Measurements from ENCODE around the gene KRTAP22-2. TPM values are rescaled to one million over a fixed set of nuclear protein-coding genes. Genes with fewer than 3 reads are reported as not detected.

The KRTAP22-2 gene
- total and polyA plus RNA-seq, 10 donors = not detected

GRCh38 chr21:30567617-30568016 is 22.6 kb downstream of the KRTAP22-2 start:
- H3K27me3 ChIP-seq (replicated peaks in 1 of 7) = no peaks in the 10 kb centered on the region
- H3K36me3 ChIP-seq = no peaks in the 10 kb centered on the region
- TF ChIP-seq POLR2AphosphoS5 (IDR thresholded peaks at IDR 0.05) (no peak), POLR2A (IDR thresholded peaks at IDR 0.05) (no peak)
- TF ChIP-seq, protein P1, sequence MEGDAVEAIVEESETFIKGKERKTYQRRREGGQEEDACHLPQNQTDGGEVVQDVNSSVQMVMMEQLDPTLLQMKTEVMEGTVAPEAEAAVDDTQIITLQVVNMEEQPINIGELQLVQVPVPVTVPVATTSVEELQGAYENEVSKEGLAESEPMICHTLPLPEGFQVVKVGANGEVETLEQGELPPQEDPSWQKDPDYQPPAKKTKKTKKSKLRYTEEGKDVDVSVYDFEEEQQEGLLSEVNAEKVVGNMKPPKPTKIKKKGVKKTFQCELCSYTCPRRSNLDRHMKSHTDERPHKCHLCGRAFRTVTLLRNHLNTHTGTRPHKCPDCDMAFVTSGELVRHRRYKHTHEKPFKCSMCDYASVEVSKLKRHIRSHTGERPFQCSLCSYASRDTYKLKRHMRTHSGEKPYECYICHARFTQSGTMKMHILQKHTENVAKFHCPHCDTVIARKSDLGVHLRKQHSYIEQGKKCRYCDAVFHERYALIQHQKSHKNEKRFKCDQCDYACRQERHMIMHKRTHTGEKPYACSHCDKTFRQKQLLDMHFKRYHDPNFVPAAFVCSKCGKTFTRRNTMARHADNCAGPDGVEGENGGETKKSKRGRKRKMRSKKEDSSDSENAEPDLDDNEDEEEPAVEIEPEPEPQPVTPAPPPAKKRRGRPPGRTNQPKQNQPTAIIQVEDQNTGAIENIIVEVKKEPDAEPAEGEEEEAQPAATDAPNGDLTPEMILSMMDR (IDR thresholded peaks at IDR 0.05 in 8 of 11, conservative IDR thresholded peaks at IDR 0.05 in 3 of 11) = no peak
- intact Hi-C loops (cut with DNase I; ENCODE audit: low total_unique reads) = no loop called here
- no peaks in the 10 kb centered on the region for H3K9me3 ChIP-seq
- H3K4me1 ChIP-seq = no peaks in the 10 kb centered on the region
- no peak overlapping the region for H3K4me3 ChIP-seq
- DNase-seq = no peak
- no peak overlapping the region for H3K27ac ChIP-seq

DNA sequence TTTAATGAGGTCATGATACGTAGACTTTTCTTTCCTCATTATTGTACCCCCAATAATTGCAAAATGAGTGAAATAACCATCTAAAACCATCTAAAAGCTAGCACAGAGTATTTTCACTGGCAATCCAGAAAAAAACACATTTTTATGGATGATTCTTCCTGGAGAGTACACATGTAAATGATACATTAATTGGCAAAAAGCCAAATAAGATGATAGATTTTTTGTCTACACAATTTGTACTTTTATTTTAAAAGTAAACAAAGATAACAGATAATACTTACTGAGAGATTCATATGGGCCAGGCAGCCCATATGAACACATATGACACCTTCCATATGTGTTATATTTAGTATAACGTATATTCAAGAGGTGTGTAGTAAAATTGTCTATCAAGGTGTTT is 26.6 kb downstream of the KRTAP22-2 start:
- intact Hi-C loops (cut with DNase I; ENCODE audit: low total_unique reads) = no loop called here
- TF ChIP-seq POLR2A (IDR thresholded peaks at IDR 0.05) = no peak

GRCh38 chr21:30563072-30563471 is 27.1 kb downstream of the KRTAP22-2 start:
- no peaks in the 10 kb centered on the region for H3K4me1 ChIP-seq
- H3K27ac ChIP-seq = no peak overlapping the region
- no peaks in the 10 kb centered on the region for H3K36me3 ChIP-seq
- TF ChIP-seq POLR2AphosphoS5 (IDR thresholded peaks at IDR 0.05) (no peak), POLR2A (IDR thresholded peaks at IDR 0.05) (no peak)
- H3K27me3 ChIP-seq (replicated peaks in 1 of 7) = no peaks in the 10 kb centered on the region
- no peak for DNase-seq
- intact Hi-C loops (cut with DNase I; ENCODE audit: low total_unique reads) = no loop called here
- H3K9me3 ChIP-seq = no peaks in the 10 kb centered on the region
- WGBS, 5 donors = 56 to 88% (median 73%) methylated on average over 6 of the region's 6 CpGs
- H3K4me3 ChIP-seq = no peak overlapping the region

More for the DNA sequence above, 26.6 kb downstream of the KRTAP22-2 start:
- H3K9me3 ChIP-seq = no peaks in the 10 kb centered on the region
- DNase-seq = no peak
- no peak overlapping the region for H3K4me3 ChIP-seq
- no peaks in the 10 kb centered on the region for H3K4me1 ChIP-seq
- no peaks in the 10 kb centered on the region for H3K27me3 ChIP-seq (replicated peaks in 1 of 7)
- H3K27ac ChIP-seq = no peak overlapping the region
- 82 to 95% (median 90%) methylated on average over 2 of the region's 2 CpGs for WGBS, 5 donors
- H3K36me3 ChIP-seq = no peaks in the 10 kb centered on the region

DNA sequence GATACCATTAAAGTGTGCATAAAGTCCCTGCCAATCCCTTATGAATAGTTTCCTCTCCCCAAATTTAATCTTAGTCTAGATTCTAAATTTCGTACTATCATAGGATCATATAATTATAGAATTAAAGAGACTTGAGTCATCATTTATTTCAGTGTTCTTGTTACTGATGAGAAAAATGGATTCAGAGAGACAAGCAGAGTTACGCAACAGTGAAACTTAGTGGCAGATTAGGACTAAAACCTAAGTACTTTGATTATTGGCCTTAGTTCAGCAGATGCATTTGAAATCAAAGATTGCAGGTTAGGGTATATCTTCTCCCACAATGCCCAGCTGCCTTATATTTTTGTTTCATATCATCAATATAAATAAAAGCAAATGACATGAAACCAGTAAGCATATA is 28.2 kb downstream of the KRTAP22-2 start:
- TF ChIP-seq POLR2A (IDR thresholded peaks at IDR 0.05) (no peak), POLR2AphosphoS5 (IDR thresholded peaks at IDR 0.05) (no peak)
- TF ChIP-seq, protein P1 (IDR thresholded peaks at IDR 0.05 in 8 of 11, conservative IDR thresholded peaks at IDR 0.05 in 3 of 11) = no peak
- no peaks in the 10 kb centered on the region for H3K4me1 ChIP-seq
- no peak for DNase-seq
- WGBS, 5 donors = 78 to 90% (median 83%) methylated on average over 2 of the region's 2 CpGs
- no peak overlapping the region for H3K4me3 ChIP-seq
- H3K36me3 ChIP-seq = no peaks in the 10 kb centered on the region
- H3K9me3 ChIP-seq = no peaks in the 10 kb centered on the region
- intact Hi-C loops (cut with DNase I; ENCODE audit: low total_unique reads) = no loop called here
- H3K27ac ChIP-seq = no peak overlapping the region
- no peaks in the 10 kb centered on the region for H3K27me3 ChIP-seq (replicated peaks in 1 of 7)

GRCh38 chr21:30561264-30561895 is 28.8 kb downstream of the KRTAP22-2 start, which contains the start of gene KRTAP19-7:
KRTAP19-7 (minus strand) TSS chr21:30561314; CDS start chr21:30561289, 25 bp downstream.
- no peak within 1 kb of the TSS for H3K27ac ChIP-seq
- TF ChIP-seq POLR2AphosphoS5 (IDR thresholded peaks at IDR 0.05) (no peak), POLR2A (IDR thresholded peaks at IDR 0.05) (no peak)
- TF ChIP-seq, protein P1 (IDR thresholded peaks at IDR 0.05 in 8 of 11, conservative IDR thresholded peaks at IDR 0.05 in 3 of 11) = no peak
- H3K27me3 ChIP-seq (replicated peaks in 1 of 7) = no peaks in the 10 kb centered on the region
- H3K9me3 ChIP-seq = no peaks in the 10 kb centered on the region
- intact Hi-C loops (cut with DNase I; ENCODE audit: low total_unique reads) = no loop called here
- no peak for DNase-seq
- no peak within 1 kb of the TSS for H3K4me3 ChIP-seq
- no peaks in the 10 kb centered on the region for H3K36me3 ChIP-seq
- H3K4me1 ChIP-seq = no peaks in the 10 kb centered on the region
- 67 to 84% (median 76%) methylated on average over 2 of the region's 2 CpGs for WGBS, 5 donors
